HUDEP-2 (cell line): ENCODE measurements around the gene MBP.

ENCODE experiments used
- DNase-seq, 76 experiments: peaks; one replicate each; lab custom pipeline; 2025; ENCODE audit not compliant: unreplicated experiment in 76 of 76; lab: John Stamatoyannopoulos, UW

The MBP gene

DNA sequence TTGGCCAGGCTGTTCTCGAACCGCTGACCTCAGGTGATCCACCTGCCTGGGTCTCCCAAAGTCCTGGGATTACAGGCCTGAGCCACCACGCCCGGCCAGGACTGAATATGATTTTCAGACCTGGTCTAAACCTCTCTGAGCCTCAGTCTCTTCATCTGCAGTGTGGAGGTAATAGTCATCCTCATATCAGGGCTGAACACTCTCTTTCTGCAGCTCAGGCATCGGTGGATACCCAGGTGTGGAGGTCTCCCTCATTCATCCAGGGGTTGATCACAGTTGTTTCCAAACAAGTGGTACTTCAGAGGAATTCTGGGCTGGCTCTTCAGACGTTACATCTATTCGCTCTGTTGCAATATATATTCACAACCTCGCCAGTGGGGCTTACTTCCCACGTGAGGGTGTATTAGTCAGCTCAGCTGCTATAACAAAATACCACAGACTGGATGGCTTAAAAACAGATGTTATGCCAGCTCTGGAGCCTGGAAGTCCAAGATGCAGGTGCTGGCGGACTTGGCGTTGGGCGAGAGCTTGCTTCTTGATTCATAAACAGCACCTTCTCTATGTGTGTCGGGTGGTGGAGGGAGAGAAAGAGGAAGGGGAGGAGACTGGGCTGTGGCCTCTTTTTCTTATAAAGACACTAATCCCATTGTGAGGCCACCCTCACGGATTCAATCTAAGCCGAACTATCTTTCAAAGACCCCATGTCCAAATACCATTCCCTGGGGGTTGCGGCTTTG lies 2.9 kb upstream of the MBP start:
- no peak for DNase-seq

DNA sequence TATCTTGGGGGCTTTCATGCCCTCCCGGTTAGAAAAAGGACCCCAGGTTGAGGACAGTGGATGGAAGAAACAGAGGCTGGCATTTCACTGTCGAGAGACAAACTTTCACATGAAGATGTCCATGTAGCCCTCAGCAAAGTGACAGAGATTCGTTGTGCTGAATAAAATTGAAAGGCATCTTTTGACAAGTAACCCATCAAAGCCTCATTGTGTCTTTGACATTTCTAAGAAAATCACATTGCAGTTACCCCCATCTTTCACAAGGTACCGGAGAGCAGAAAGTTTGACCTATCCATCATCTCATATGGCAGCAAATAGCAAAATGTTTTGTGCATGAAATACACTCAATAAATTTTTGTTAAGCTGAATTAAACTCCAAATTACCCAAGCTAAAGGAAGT lies 2.0 kb upstream of the MBP start:
- DNase-seq, result no peak

DNA sequence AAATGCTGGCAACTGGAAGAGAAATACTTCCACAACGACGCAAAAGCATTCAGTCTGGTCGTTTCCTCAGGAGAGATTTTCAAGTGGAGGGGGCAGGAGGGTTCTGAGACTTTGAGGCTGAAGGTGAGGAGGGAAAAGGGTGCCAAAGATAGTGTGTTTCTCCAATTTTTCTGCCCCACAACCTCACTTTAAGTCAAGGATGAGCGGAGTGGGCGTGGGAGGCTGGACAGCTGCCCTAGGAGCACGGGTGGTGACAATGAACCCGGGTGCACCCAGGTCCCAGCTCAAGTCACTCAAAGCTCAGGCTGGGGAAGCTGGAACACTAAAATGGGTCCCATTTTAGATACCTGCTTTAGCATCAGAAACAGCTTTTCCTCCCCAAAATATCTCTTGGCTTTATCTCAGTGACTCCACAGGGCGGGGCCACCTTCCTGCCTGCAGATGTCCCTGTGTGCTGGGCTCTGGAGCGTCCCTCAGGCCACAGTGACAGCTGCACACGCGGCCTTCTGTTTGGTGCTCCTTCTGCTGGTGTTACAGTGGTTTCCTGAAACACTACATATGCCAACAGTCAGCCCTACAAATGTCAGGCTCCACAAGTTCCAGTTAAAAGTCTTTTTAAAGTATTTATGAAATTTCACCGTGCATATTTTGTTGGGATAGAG lies 1.4 kb upstream of the MBP start:
- peak in 68 of 76 experiments; percentile 2 to 83 (median 50) for DNase-seq

DNA sequence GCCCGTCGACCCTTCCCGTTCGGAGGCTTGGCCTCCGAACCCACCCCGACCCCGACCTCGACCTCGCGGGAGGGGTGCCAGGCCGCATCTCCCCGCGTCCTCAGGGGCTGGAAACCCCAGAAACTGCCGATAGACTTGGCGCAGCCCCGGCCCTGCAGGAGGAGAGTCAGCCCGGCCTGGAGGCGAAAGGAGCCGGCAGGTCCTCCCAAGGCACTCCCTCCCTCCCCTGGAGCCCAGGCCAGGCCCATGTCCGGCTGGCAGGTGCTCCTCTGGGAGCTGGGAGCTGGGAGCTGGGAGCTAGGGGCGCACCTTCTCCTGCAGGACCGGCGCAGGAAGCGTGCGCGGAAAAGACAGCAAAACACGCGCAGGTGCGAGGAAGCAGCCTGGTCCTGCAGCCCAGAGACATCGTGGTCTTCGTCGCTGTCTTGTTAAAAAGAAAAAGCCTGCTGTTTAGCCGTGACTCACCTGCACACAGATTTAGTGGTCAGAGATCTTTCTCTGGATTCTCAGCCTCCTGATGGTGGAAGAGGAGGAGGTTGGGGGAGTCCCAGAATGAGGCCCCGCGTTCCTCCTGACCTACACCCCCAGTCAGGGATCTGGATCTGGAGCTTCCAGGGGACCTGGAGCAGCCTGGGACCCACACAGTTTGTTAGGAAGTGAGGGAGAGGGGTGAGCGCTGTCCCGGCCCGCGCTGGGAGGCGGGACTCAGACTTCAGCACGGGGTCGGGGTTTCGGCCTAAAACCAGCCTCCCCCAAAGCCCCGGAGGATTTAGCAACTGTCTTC lies 660 bp upstream of the MBP start:
- no peak for DNase-seq

DNA sequence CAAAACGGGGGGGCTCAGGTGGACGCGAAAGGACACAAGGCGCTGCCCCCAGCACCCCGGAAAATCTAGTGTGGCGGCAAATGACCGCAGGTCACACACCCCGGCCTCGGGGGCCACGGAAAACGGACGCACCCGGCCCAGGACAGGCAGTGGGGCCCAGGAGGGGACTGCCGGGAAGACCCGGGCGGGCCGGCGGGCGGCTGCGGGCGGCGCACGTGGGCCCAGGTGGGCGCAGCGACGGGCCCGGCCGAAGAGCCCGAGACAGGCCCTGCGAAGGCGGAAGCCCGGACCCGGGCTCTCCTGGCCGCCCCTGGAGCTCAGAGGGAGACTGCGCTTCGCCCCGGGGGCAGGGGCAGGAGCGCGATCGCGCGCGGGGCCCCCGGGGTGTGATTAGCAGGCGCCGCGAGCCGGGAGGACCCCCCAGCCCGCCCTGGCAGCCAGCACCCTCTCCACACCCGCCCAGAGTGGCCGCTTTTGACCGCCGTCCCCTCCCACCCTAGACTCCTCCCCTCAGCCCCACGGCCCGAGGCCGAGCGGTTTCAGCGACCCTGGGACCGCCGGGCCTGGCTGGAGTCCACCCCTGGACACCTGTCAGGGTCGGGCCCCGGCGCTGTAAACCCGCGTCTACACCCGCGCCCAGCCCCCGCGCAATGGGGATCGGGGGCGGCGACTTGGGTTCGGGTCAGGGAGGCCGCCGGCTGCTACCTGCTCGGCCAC lies 773 bp downstream of the MBP start:
- DNase-seq, result peak in 60 of 76 experiments; percentile 2 to 79 (median 49)

DNA sequence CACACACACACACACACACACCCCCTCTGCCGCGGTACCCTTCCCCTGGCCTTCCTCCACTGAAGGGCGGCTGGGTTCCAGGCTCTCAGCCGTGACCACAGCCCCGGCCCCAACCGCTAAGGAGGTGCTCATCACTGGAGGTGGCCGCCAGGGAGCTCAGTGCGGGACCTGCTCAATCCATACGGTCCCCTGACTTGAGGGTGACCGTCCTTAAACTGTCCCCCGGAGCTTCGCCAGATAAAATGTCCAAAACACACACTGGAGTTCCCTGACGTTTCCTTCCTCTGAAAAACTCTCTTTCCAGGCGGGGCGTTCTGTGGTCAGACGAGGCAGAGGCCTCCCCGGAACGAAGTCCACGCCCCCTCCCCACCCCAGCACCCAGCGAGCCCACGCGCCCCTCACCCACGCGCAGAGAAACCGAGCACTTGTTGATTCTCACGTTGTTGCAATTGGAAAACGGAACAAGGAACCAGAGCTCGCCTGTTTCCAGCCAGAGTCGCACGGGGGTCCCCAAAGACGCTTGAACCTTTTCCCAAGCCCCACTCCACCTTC lies 1.4 kb downstream of the MBP start:
- peak in 52 of 76 experiments; percentile 3 to 79 (median 40) for DNase-seq

DNA sequence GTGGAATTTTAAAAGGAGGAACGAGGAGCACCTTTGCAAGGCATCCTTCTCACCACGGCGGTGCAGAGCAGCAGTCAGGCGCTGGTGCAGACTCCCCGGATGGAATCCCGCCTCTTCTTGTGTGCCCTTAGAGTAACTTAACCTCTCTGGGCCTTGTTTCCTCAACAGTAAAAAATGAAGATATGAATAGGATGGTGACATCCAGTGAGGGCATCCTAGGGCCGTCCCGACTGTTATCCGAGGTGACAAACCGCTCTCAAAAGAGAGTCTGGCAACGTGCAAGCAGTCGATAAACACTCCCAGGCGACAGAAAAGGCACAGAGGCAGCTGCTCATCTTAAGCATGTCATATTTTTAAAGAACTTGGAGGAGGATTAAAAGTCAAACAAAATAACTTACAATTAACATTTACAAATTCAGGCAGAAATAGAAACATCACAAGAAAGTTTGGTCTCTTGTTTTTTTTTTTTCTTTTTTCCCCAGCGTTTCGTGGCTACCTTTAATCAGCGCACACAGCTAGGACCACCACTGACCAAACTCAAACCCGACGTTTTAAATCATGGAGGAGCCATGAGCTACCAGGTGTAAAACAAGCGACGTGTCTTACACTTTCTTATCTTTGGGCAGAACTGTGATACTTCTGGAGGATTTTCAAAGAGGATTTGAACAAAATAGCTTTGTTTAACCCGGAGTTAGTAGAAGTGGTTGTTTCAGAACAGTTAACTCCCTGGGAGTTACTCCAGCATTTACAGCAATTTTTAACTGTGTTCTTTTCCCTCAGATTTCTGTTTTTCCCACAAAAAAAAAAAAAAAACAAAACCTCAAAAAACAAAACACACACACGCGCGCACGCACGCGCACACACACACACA lies 2.1 kb downstream of the MBP start:
- peak in 61 of 76 experiments; percentile 8 to 86 (median 62) for DNase-seq

DNA sequence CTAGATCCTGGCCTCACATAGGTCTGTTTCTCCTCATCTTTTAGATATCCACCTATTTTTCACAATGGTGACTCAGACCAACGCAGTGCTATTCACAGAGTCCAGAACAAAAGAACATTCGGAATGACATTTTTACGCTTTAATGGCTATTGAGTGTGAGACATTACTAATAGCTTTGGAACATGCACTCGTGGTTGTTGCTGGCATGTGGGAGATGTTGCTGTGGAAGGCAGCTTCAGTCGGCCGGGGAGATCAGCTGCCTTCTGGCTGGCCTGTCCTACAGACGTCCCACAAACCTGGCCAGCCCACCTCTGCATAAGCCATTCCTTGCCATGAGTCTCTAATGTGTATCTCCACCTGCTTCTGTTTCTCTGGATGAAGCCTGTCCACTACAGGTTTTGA lies 3.4 kb downstream of the MBP start:
- DNase-seq, result peak in 1 of 76 experiments; percentile 20

DNA sequence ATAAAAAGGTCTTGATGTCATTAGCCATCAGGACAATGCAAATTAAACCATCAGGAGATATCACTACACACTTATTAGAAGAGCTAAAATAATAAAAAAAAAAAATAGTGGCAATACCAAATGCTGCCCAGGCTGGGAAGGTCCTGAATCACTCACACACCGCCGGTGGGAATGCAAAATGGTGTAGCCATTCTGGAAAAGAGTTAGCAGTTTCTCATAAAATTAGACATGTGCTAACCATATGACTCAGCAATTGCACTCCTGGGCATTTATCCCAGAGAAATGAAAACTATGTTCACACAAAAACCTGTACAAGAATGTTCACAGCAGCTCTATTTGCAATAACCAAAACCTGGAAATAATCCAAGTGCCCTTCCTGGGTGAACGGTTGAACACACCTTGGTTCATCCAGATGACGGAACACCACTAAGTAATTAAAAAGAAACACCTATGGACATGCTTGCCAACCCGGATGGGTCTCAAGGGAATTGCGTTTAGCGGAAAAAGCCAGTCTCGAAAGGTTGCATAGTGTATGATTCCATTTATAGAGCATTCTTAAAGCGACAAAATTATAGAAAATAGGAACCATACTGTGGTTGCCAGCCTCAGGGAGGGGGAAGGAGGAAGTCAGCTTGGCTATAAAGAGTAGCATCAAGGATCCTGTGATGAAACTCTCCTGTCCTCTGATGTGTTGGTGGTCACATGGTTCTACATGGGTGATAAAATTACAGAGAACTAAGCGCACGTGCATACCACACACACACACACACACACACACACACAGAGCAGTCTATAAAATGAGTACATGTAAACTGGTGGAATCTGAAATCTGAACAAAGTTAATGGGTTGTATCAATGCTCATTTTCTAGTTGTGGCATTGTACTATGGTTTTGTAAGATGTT lies 4.6 kb downstream of the MBP start:
- peak in 31 of 76 experiments; percentile 5 to 71 (median 26) for DNase-seq

DNA sequence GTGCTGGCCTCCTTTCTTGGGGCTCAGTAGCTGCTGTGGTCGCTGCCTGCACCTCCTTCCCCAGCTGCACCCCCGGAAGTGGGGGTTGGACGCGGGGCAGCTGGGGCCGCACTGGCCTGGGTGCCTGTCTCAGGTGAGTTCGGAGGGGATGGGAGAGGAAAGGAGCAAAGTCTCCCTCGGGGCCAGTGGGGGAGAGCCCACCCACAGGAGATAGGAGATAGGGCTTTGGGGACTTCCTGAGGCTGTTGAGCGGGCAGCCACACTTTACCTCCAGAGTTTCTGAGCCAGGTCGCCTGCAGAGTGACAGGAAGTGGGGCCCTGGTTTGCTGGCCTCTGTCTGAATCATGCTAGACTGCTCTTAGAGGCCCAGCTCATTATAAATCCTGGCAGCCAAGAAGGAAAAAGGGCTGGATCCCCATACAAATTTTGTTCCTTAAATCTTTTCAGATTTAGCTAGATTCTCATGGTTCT lies 8.1 kb downstream of the MBP start:
- no peak for DNase-seq

DNA sequence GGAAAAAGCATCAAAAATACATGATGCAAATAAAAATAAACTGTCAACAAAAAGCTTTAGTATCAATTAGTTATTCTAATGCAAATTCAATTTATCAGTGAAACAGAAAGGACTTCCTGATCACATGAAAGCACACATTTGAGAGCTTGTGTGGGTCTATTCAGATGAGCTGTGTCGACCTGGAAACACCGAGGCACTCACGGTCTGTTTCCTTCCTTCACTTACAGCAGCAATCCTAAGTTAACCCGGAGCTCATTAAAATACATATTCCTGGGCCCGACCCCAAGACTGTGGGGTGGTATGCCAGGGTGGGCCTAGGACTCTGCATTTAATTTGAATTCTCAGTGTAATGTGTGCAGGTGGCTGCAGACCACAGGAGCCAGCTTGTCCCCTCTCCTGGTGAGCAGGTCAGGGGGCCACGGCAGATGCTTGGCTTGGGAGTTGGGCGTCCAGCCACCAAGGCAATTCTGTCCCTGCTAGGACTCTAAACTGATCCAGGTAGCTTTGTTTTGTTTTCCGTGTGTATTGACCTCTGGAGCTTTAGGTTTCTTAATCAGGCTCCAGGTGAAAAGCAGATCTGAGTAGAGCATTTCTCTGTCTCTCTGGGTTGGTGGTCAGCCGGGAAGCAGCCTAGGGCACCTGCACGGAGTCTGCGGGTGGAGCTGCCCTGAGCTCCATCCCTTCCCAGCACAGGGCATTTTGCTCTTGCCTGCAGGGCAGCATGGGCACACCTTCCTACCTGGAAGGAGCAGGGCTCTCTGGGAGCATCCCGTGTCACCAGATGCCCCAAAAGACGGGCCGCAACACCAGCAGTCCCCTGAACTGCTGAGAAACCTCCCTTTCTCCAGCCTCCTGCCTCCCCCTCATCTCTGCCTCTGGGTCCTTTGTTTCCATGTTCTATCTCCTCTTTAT lies 9.0 kb downstream of the MBP start:
- no peak for DNase-seq

DNA sequence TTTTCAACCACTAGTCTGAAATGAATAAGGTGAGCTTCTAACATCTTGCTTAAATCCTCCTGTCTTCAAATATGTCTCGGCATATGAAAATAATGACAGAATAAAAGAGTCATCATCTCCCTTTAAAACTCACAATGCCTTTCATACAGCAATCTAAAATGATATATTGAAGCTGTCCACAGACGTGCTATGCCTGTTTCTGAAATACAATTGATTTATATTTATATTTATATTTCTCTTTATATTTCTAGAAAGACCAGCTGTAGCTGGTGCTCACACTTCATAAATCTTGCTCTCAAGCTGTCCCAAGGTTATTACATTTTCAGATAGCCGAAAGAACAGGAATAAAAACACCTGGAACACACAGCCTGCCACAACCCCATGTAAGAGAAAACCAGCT lies 11.1 kb downstream of the MBP start:
- no peak for DNase-seq

DNA sequence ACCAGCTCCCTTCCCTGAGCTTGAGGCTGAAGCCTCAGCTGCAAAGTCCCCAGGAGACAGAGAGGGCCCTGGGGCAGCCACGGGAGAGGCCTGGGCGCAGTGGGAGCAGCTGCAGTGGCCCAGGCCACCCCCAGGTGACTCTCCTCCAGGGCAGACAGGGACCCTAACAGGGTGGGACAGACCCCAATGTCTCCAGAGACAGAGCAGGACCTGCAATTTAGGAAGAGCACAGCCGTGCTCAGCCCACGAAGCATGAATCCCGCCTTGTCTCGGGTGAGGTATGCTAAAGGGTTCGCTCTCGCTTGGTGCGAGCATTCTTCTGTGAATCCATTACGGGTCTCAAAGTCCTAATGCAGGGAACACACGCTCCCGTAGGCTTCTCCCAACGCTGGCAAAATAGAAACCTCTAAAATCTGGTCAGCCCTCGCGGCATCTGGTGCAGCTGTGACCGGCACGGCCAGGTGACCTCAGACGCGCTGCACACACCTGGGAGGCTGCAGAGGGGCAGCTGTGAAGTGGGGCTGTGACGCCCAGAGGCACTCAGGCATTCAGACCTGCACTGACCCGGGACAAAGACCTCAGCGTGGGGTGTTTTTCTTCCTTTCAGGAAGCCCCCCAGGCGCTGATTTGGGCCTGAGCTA lies 12.6 kb downstream of the MBP start:
- DNase-seq, result no peak

DNA sequence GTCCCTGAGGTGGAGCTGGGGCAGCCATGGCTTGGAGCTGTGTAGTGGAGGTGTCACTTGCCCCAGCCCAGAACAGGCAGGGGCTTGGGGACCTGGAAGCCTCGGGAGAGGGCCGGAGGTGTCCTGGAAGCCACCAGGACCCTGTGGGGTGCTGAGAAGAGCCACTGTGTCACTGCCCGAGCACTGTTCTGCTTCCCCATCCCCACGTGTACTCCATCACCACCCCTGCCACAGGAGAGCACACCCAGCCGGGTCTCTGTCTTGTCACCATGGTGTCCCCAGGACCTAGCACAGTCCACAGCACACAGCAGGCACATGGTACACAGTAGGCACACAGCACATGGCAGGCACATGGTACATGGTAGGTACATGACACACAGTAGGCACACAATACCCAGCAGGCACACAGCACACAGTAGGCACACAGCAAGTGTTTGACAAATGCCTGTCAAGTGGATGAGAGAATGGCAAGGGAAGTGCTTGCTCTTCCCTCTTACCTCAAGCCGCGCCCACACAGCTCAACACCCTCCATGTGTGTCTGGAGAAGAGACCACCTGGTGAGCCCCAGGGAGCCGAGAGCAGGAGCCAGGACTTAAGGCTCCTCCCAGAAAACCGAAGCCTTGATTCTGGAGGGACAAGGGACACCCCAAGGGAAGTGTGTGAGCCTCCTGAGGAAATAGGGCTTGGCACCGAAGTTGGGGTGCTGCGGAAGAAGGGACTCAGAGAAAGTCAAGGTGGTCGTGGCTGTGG lies 13.3 kb downstream of the MBP start:
- DNase-seq, result no peak

DNA sequence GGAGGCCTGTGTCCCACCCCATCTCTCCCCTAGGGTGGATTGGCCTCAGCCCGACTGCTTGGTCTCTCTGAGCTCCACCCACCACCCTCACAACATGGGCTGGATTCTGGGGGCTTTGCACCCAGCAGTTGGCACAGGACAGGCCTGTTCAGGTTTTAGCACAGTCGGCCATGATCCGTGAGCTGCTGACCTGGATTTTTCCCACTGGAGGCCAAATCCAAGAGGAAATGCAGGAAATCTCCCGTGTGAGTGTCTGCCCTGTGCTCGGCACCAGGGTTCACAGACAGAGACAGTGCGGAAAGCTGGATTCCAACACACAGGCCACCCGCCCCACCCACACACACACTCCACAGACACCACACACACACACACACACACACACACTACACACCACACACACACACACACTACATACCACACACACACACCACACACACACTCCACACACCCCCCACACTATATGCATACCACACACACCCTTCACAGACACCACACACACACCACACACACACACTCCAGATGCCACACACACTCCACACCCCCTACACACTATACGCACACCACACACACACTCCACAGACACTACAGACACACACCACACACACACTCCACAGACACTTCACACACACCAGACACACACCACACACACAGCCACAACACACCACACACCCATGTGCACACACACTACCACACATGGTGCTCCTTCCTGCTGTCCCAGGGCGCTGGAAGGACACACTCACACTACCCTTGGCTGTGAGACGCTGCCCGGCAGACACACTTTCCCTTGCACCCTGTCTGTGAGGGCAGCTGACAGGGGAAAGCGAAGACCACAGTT lies 14.1 kb downstream of the MBP start:
- DNase-seq, result no peak
